Psoas muscle (tissue), 8 donors: ENCODE results near the gene TNS3. TPM values are rescaled to one million over a fixed set of nuclear protein-coding genes. Genes with fewer than 3 reads are reported as not detected.
A peak's percentile ranks its signal among the peaks of the same experiment; 100 is the strongest.

Experiments used
- ATAC-seq, 4 donors: fragments of 200-7000 bp; cut with Tn5 transposase; one replicate each; pipeline ENCODE4 v1.9.1; 2020; ENCODE audit warnings: moderate library complexity in 3 of 4, mild to moderate bottlenecking in 2 of 4
- DNase-seq, 2 donors: peaks; one replicate each; pipeline ENCODE4 v3.0.0-alpha.2; 2020
- H3K27ac ChIP-seq: fragments of 200-600 bp; one replicate; pipeline ENCODE4 v1.8.0; 2022
- H3K27me3 ChIP-seq, 3 donors: fragments of 200-600 bp in 1 of 3; one replicate each; pipeline versions ENCODE4 v1.6.1 to v1.8.0; 2013 to 2022; ENCODE audit warnings: low read length in 2 of 3, mild to moderate bottlenecking in 2 of 3, moderate library complexity in 1 of 3; ENCODE audit not compliant: insufficient read depth in 3 of 3
- H3K36me3 ChIP-seq, 2 donors: fragments of 200-600 bp in 1 of 2; one replicate each; pipeline versions ENCODE4 v1.6.1 to v1.8.0; 2013 to 2022; ENCODE audit warnings: low read depth in 1 of 2, mild to moderate bottlenecking in 1 of 2, moderate library complexity in 1 of 2; ENCODE audit not compliant: insufficient read depth in 1 of 2
- H3K4me1 ChIP-seq: fragments of 200-600 bp; one replicate; pipeline ENCODE4 v1.8.0; 2022
- H3K4me3 ChIP-seq: fragments of 200-600 bp; one replicate; pipeline ENCODE4 v1.8.0; 2022; ENCODE audit warnings: mild to moderate bottlenecking
- H3K9me3 ChIP-seq: fragments of 200-600 bp; one replicate; pipeline ENCODE4 v1.8.0; 2022
- WGBS, 3 donors: extraction: QIAGEN DNeasy Blood & Tissue Kit; methylation state at CpG; one replicate each; pipeline versions ENCODE4 v1.1.6 to v1.1.7; 2013; 5-methylcytosine and 5-hydroxymethylcytosine counted together
- intact Hi-C, 2 donors: fragments of 100-400 bp; cut with DNase I; formaldehyde crosslinking; loops; one replicate each; pipeline versions ENCODE4 v1.11.0 to v1.14.2; 2022
- polyA plus RNA-seq, 3 donors: library from polyadenylated mRNA; stranded (reverse); fragments of 200-250 nt; gene quantifications; one replicate each; pipeline ENCODE4 v1.2.3, GENCODE V29; 2013
- total RNA-seq, 4 donors: library from RNA; stranded (reverse); fragmentation: NEBNext Ultra II Directional in 2 of 4; extraction: Animal tissue kit (Norgen Biotek cat#: 25700) in 2 of 4; gene quantifications; one replicate each; pipeline versions ENCODE4 v1.2.1 to v1.2.4, GENCODE V29; 2021 to 2023
- TF ChIP-seq, protein P1 (sequence below): fragments of 200-600 bp; IDR thresholded peaks from one replicate; pipeline ENCODE4 v1.8.0; 2022; ENCODE audit warnings: antibody characterized with exemption
- donor health status: healthy with polysubstance abuse.
- donor health status: DM: no; HTN: no; CAD: no; lungs with moderate emphysema.
- donor health status: Bipolar disorder and iron deficiency.
- donor health status: healthy.
- donor health status: DM: yes; HTN: yes; CAD: no.
- donor health status: DM: no; HTN: no; CAD: no.
- donor health status: DM: no; HTN: no; CAD: no.
- donor health status: DM: yes; HTN: yes; CAD: no.

The TNS3 gene
- total and polyA plus RNA-seq, 7 donors = 11.5 to 75.3 (median 35.0) TPM

DNA sequence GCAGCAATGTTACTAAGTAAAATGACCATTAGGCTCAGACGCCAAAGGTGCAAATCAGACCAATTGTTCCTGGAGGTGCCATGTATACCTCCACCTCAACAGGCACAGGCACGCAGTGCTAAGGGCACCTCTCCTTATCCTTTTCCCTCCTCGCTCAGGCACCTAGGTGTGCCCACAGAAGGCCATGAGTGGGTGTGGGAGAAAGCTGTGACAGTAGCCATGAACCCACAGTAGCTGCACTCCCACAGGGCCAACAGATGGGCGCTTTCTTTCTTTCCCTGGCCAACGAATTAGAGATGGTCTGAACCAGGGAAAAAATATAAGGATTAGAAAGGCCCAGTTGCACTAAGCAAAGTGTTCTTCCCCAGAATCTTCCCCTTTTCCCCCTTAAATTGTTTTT is 15.5 kb upstream of the TNS3 start:
- DNase-seq (no peak), ATAC-seq (no peak)
- no peaks in the 10 kb centered on the region for H3K9me3 ChIP-seq
- H3K4me3 ChIP-seq = no peak overlapping the region
- TF ChIP-seq, protein P1, sequence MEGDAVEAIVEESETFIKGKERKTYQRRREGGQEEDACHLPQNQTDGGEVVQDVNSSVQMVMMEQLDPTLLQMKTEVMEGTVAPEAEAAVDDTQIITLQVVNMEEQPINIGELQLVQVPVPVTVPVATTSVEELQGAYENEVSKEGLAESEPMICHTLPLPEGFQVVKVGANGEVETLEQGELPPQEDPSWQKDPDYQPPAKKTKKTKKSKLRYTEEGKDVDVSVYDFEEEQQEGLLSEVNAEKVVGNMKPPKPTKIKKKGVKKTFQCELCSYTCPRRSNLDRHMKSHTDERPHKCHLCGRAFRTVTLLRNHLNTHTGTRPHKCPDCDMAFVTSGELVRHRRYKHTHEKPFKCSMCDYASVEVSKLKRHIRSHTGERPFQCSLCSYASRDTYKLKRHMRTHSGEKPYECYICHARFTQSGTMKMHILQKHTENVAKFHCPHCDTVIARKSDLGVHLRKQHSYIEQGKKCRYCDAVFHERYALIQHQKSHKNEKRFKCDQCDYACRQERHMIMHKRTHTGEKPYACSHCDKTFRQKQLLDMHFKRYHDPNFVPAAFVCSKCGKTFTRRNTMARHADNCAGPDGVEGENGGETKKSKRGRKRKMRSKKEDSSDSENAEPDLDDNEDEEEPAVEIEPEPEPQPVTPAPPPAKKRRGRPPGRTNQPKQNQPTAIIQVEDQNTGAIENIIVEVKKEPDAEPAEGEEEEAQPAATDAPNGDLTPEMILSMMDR = no peak
- H3K27me3 ChIP-seq = no peaks in the 10 kb centered on the region
- WGBS, 3 donors = 85 to 92% (median 89%) methylated on average over 5 of the region's 5 CpGs
- intact Hi-C loops = no loop called here
- no peaks in the 10 kb centered on the region for H3K36me3 ChIP-seq
- no peaks in the 10 kb centered on the region for H3K4me1 ChIP-seq
- no peak overlapping the region for H3K27ac ChIP-seq

DNA sequence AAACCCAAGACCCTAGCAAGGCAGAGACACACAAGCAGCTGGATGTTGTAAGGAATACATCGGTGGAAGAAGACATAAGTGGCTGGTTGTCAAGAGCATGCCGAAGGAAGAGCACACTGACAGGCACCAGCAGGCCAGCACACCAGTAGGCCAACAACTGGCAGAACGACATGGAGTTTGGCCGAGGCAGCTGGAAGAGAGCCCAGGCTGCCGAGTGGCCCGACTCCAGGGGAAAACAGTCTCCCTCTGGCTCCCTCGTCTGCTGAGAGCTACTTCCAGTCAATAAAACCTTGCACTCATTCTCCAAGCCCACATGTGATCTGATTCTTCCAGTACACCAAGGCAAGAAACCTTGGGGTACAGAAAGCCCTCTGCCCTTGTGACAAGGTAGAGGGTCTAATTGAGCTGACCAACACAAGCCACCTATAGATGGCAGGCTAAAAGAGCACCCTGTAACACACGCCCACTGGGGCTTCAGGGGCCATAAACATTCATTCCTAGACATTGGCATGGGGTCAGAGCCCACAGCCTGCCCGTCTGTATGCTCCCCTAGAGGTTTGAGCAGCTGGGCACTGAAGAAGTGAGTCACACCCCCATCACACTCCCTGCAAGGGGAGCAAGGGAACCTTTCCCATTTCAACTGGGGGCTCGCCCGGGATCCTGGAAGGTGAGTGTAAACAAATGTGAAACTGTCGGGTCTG is 14.7 kb upstream of the TNS3 start:
- WGBS, 3 donors = 37 to 48% (median 48%) methylated on average over 12 of the region's 12 CpGs
- TF ChIP-seq, protein P1 = peak; percentile 11
- no peaks in the 10 kb centered on the region for H3K9me3 ChIP-seq
- H3K4me3 ChIP-seq = no peak overlapping the region
- ATAC-seq (peak; percentile 90 to 98 (median 94)), DNase-seq (peak; percentile 60 to 79)
- H3K27ac ChIP-seq = no peak overlapping the region
- intact Hi-C loops = no loop called here
- no peaks in the 10 kb centered on the region for H3K27me3 ChIP-seq
- no peaks in the 10 kb centered on the region for H3K4me1 ChIP-seq
- H3K36me3 ChIP-seq = no peaks in the 10 kb centered on the region

DNA sequence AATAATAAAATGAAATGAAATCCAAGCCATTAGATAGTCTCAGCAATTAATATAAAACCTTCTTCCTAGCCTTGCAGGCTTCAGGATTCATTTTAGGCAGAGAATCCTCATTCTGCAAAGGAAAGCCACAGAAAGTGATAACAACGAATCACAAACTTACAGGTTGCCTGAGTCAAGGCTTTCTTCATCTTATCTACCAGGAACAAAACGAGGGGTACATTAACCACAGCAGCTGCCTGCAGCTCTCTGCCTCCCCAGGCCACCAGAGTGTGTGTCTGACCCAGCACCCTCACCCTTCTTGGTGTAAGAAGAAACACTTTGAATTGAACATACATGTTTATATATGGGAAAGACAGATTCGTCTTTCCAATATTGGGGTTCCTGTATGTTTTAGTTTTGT is 12.5 kb upstream of the TNS3 start:
- 77 to 82% (median 77%) methylated on average over 3 of the region's 3 CpGs for WGBS, 3 donors
- Histone ChIP-seq H3K4me3 (no peak overlapping the region), H3K9me3 (no peaks in the 10 kb centered on the region), H3K36me3 (no peaks in the 10 kb centered on the region), H3K27ac (no peak overlapping the region), H3K27me3 (no peaks in the 10 kb centered on the region), H3K4me1 (no peaks in the 10 kb centered on the region)
- ATAC-seq (no peak), DNase-seq (no peak)
- intact Hi-C loops = no loop called here
- TF ChIP-seq, protein P1 = no peak

DNA sequence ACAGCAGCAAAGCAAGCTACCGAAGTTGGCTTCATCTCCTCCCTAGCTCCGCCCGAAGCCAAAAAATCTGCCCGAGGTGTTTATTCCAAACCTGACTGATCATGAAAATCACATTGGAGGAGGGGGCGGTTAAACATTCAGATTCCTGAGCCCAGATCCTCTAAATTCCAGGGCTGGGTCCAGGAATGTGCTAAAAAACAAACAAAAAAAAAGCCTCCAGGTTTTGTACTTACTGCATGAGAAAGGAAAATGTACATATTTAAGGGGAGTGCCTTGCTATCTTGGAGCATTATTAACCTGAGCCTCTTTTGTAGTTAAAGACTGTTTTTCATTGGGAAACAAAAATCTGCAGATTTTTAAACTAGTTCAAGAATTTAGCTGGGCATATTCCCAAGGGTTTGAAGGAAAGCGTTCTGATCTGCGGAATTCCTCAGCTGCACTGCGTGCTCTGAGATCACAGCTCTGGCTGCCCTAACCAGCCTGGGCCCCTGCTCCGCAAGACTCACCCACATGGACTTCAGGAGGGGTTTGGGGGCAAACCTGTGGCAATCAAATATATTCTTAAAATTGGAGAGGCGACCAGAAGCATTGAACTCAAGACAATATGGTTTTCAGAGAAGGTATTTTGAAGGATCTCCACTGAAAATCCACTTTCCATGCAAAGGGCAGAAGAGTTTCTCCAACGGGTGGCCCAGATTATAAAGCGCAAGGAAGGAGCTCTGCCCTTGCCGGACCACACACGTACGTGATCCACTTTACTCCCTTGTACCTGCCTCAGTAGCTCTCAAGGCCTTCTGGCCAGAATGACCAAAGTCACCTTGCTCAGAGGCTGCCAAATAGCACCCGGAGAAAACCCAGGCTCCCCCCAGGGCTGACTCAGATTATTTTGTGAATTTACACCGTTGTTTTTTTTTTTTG is 10.0 kb upstream of the TNS3 start:
- H3K36me3 ChIP-seq = no peaks in the 10 kb centered on the region
- no peaks in the 10 kb centered on the region for H3K27me3 ChIP-seq
- no peak for ATAC-seq
- no peak overlapping the region for H3K27ac ChIP-seq
- H3K9me3 ChIP-seq = no peaks in the 10 kb centered on the region
- no peak overlapping the region for H3K4me3 ChIP-seq
- TF ChIP-seq, protein P1 = no peak
- 70 to 74% (median 71%) methylated on average over 17 of the region's 17 CpGs for WGBS, 3 donors
- no peaks in the 10 kb centered on the region for H3K4me1 ChIP-seq
- intact Hi-C loops = no loop called here
- DNase-seq = no peak
